Measurements from ENCODE around the gene HADH. TPM values are rescaled to one million over a fixed set of nuclear protein-coding genes. Genes with fewer than 3 reads are reported as not detected.

Gene HADH
- total RNA-seq, 2 experiments from 2014 or later = 31.2 to 78.7 TPM

DNA sequence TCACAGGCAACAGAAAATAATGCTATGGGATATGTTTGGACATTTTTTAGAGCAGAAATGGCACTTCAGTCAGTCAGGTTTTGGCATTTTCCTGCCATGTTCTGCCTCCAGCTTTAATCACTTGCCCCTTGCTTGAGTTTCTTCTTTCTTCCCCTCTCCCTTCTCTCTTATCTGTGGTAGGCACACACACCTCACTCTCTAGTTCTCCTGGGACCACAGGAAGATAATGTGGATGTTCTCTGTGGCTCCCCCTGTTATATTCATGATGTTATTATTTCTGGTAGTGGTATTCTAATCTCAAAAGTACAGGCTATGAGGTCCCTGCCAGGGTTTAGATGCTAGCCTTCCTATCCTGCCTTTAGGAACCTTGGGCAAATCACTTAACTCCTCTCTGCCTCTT lies 5.2 kb downstream of the HADH start:
- ChIA-PET POLR2A (interaction anchor here (0.9 to 2.0 kb wide), 3 partner anchors 13 to 275 kb away, joined by 3 to 6 read pairs (median 4); partner anchors contain the start of gene PAPSS1), CTCF (ENCODE audit: unreplicated experiment) (interaction anchor here (0.9 kb wide), 1 partner anchor 9 kb away, joined by 3 read pairs; no protein-coding TSS in a partner anchor)
- intact Hi-C loops (cut with micrococcal nuclease; ENCODE audit: unreplicated experiment) = no loop called here
- Histone ChIP-seq H4K20me1 (ENCODE audit: insufficient read depth, low read length) (peaks cover 46% of the 10 kb centered on the region), H3K4me1 (ENCODE audit: insufficient read depth, low read length, poor library complexity, severe bottlenecking) (peaks cover 46% of the 10 kb centered on the region), H3K9me3 (ENCODE audit: low read length) (no peaks in the 10 kb centered on the region), H3K79me2 (ENCODE audit: insufficient read depth, low read depth, low read length) (peaks cover 95% of the 10 kb centered on the region), H2AFZ (ENCODE audit: low read length) (no peak overlapping the region), H3K4me3 (ENCODE audit: low read depth, low read length, poor library complexity, severe bottlenecking) (no peak overlapping the region), H3K36me3 (ENCODE audit: insufficient read depth, low read length) (peaks cover 51% of the 10 kb centered on the region), H3K4me2 (ENCODE audit: low read length) (peak overlapping the region; percentile 97), H3K27ac (ENCODE audit: low read depth, low read length, poor library complexity, severe bottlenecking) (no peak overlapping the region), H3K9me2 (ENCODE audit: insufficient read depth, low read length) (no peaks in the 10 kb centered on the region)
- TF ChIP-seq EZH2phosphoT487 (IDR thresholded peaks at IDR 0.05; ENCODE audit: borderline replicate concordance, low read depth, low read length) = no peak
- TF ChIP-seq, protein P1, sequence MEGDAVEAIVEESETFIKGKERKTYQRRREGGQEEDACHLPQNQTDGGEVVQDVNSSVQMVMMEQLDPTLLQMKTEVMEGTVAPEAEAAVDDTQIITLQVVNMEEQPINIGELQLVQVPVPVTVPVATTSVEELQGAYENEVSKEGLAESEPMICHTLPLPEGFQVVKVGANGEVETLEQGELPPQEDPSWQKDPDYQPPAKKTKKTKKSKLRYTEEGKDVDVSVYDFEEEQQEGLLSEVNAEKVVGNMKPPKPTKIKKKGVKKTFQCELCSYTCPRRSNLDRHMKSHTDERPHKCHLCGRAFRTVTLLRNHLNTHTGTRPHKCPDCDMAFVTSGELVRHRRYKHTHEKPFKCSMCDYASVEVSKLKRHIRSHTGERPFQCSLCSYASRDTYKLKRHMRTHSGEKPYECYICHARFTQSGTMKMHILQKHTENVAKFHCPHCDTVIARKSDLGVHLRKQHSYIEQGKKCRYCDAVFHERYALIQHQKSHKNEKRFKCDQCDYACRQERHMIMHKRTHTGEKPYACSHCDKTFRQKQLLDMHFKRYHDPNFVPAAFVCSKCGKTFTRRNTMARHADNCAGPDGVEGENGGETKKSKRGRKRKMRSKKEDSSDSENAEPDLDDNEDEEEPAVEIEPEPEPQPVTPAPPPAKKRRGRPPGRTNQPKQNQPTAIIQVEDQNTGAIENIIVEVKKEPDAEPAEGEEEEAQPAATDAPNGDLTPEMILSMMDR (conservative IDR thresholded peaks at IDR 0.05; ENCODE audit: low read length) = 0 out of 2 replicates have a peak, but pooled peaks have one; percentile 9
- DNase-seq (ENCODE audit: low spot score) = no peak
- BruUV-seq (replicated peaks) = no TSS peak

DNA sequence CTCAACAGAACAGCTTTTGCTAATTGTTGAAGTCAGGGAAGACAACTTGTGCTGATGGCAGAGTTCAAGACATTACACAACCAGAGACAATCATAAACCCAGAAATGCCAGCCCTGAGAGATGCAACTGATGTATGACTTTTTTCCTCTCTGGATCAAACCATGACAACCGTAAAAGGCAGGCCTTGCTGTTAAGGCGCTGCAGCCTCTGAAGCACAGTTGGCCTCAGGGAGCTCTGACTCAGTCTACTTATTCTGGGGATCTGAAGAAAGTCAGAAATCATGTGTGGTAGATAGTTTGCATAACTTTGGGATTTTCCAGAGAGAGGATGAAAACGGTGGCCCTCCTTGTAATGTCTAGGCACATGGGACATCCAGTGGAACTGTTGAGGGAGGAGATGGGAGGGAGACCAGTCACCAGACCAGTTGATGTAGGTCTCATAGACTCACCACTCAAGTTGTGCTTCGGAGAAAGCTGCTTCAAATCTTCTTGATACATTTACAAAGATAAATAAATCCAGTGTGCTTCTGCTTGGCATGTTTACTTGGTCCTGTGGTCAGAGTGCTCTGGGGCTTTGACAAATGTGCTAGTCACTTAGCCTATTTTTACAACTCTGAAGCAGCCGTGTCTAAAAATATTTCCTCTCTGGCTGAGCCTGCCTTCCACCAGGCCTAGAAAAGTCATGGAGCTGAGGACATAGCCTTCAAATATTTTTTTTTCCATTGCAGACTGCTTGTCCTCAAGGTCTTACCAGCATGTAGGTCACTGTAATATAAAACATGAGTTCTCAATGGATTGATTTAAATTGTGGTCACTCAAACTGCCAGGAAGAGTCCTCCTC lies 7.5 kb downstream of the HADH start:
- peaks cover 37% of the 10 kb centered on the region for H3K4me1 ChIP-seq (ENCODE audit: insufficient read depth, low read length, poor library complexity, severe bottlenecking)
- intact Hi-C loops (cut with micrococcal nuclease; ENCODE audit: unreplicated experiment) = no loop called here
- H3K4me3 ChIP-seq (ENCODE audit: low read depth, low read length, poor library complexity, severe bottlenecking) = no peak overlapping the region
- TF ChIP-seq, protein P1 (conservative IDR thresholded peaks at IDR 0.05; ENCODE audit: low read length) = no peak
- no peak for TF ChIP-seq EZH2phosphoT487 (IDR thresholded peaks at IDR 0.05; ENCODE audit: borderline replicate concordance, low read depth, low read length)
- peaks cover 37% of the 10 kb centered on the region for H4K20me1 ChIP-seq (ENCODE audit: insufficient read depth, low read length)
- H3K9me2 ChIP-seq (ENCODE audit: insufficient read depth, low read length) = no peaks in the 10 kb centered on the region
- H3K79me2 ChIP-seq (ENCODE audit: insufficient read depth, low read depth, low read length) = peaks cover 79% of the 10 kb centered on the region
- no peak overlapping the region for H3K27ac ChIP-seq (ENCODE audit: low read depth, low read length, poor library complexity, severe bottlenecking)
- ChIA-PET CTCF (ENCODE audit: unreplicated experiment) (no interaction called here), POLR2A (interaction anchor here (0.5 to 1.3 kb wide), 3 partner anchors 36 to 924 kb away, joined by 4 read pairs; no protein-coding TSS in a partner anchor)
- DNase-seq (ENCODE audit: low spot score) = no peak
- H3K4me2 ChIP-seq (ENCODE audit: low read length) = no peak overlapping the region
- BruUV-seq (replicated peaks) = no TSS peak
- no peak overlapping the region for H2AFZ ChIP-seq (ENCODE audit: low read length)
- peaks cover 74% of the 10 kb centered on the region for H3K36me3 ChIP-seq (ENCODE audit: insufficient read depth, low read length)
- no peaks in the 10 kb centered on the region for H3K9me3 ChIP-seq (ENCODE audit: low read length)

DNA sequence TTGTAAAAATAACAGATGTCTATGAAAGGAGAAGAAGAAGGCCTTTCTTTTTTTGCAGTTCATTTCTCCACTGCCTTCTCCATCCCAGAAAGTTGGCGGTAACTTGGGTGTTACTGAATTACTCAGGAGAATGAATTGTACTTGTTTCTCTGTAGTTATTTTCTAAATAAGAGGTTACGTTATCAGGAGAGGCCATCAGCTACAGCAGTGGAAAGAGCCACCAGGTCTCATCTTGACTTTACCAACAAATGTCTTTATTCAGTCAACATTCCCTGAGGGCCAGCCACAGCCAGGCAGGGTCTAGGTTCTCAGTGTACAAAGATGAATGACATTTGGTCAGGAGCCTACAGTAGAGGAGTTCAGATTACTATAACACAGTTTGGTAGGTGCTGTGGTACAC lies 8.1 kb downstream of the HADH start:
- intact Hi-C loops (cut with micrococcal nuclease; ENCODE audit: unreplicated experiment) = no loop called here
- no peak for TF ChIP-seq EZH2phosphoT487 (IDR thresholded peaks at IDR 0.05; ENCODE audit: borderline replicate concordance, low read depth, low read length)
- TF ChIP-seq, protein P1 (conservative IDR thresholded peaks at IDR 0.05; ENCODE audit: low read length) = no peak
- Histone ChIP-seq H4K20me1 (ENCODE audit: insufficient read depth, low read length) (peaks cover 31% of the 10 kb centered on the region), H3K4me3 (ENCODE audit: low read depth, low read length, poor library complexity, severe bottlenecking) (no peak overlapping the region), H3K79me2 (ENCODE audit: insufficient read depth, low read depth, low read length) (peaks cover 72% of the 10 kb centered on the region), H3K4me2 (ENCODE audit: low read length) (no peak overlapping the region), H3K9me2 (ENCODE audit: insufficient read depth, low read length) (no peaks in the 10 kb centered on the region), H3K36me3 (ENCODE audit: insufficient read depth, low read length) (peaks cover 78% of the 10 kb centered on the region), H3K27ac (ENCODE audit: low read depth, low read length, poor library complexity, severe bottlenecking) (no peak overlapping the region), H3K4me1 (ENCODE audit: insufficient read depth, low read length, poor library complexity, severe bottlenecking) (peaks cover 31% of the 10 kb centered on the region), H3K9me3 (ENCODE audit: low read length) (no peaks in the 10 kb centered on the region), H2AFZ (ENCODE audit: low read length) (no peak overlapping the region)
- ChIA-PET POLR2A (interaction anchor here (1.3 kb wide), 1 partner anchor 35 kb away, joined by 4 read pairs; no protein-coding TSS in a partner anchor), CTCF (ENCODE audit: unreplicated experiment) (no interaction called here)
- DNase-seq (ENCODE audit: low spot score) = no peak
- BruUV-seq (replicated peaks) = no TSS peak
